ENCODE measurements around the gene NTRK3. TPM values are rescaled to one million over a fixed set of nuclear protein-coding genes. Genes with fewer than 3 reads are reported as not detected.

The NTRK3 gene
- total and polyA plus RNA-seq, 2 of the 8 experiments (the other 6 are each of a cell fraction or from before 2014, with no cell fraction given): 4.5 to 6.8 TPM

- H3K79me1 ChIP-seq (ENCODE audit: low read depth, low read length): no peaks in the 10 kb centered on the region
- ChIA-PET POLR2A (ENCODE audit: partially characterized antibody) (no interaction called here), CTCF (ENCODE audit: partially characterized antibody) (no interaction called here)
- no peak overlapping the region for H4K8ac ChIP-seq (ENCODE audit: extremely low read depth, insufficient read depth, low read length)
- no peak overlapping the region for H3K23ac ChIP-seq (ENCODE audit: insufficient read length)
- 0 out of 2 replicates have a peak overlapping the region, but pooled peaks have one; percentile 72 for H2BK20ac ChIP-seq (ENCODE audit: low read length)
- H4K20me1 ChIP-seq (replicated peaks in 1 of 2; ENCODE audit: control insufficient read depth in 1 of 2, insufficient read depth in 2 of 2, low read length in 2 of 2): no peaks in the 10 kb centered on the region
- H2BK120ac ChIP-seq (replicated peaks; ENCODE audit: low read depth, low read length): no peak overlapping the region
- H3K36me3 ChIP-seq (ENCODE audit: control insufficient read depth in 2 of 4, insufficient read depth in 4 of 4, low read length in 3 of 4): no peaks in the 10 kb centered on the region
- 79% methylated on average over 2 of the region's 2 CpGs; no CpG with 5 or more reads in 1 of the 2 experiments for WGBS, 2 experiments (ENCODE audit: extremely low coverage in 1 of 2, insufficient coverage in 1 of 2, insufficient read length in 1 of 2, insufficient replicate concordance in 2 of 2, low coverage in 1 of 2, low lambda C conversion rate in 2 of 2, missing lambda C conversion rate in 1 of 2)
- peaks cover 0 to 9% (median under 1%) of the 10 kb centered on the region in 4 experiments; a peak in 3 of 7 replicates for H3K4me1 ChIP-seq (replicated peaks in 1 of 4; ENCODE audit: control insufficient read depth in 3 of 4, insufficient read depth in 4 of 4, low read length in 3 of 4)
- H2BK15ac ChIP-seq (ENCODE audit: low read length): no peak overlapping the region
- no peak overlapping the region for H4K5ac ChIP-seq (ENCODE audit: insufficient read length, low read depth, low read length)
- H3K4me3 ChIP-seq (ENCODE audit: extremely low read depth in 1 of 4, insufficient read depth in 2 of 4, low read depth in 3 of 4, low read length in 4 of 4): no peak overlapping the region
- no peak overlapping the region for H3K18ac ChIP-seq (ENCODE audit: extremely low read depth, low read length)
- H2BK12ac ChIP-seq (ENCODE audit: low read depth, low read length): no peak overlapping the region
- no peak overlapping the region for H3K14ac ChIP-seq (ENCODE audit: insufficient read length)
- H3K4ac ChIP-seq (replicated peaks; ENCODE audit: insufficient read length, low read depth, low read length): no peak overlapping the region
- no peak overlapping the region for H3K56ac ChIP-seq (replicated peaks; ENCODE audit: insufficient read length, low read depth, low read length)
- H3K23me2 ChIP-seq (ENCODE audit: low read depth, low read length): no peaks in the 10 kb centered on the region
- no peak overlapping the region for H2AFZ ChIP-seq (ENCODE audit: low read length)
- no peak overlapping the region for H2AK5ac ChIP-seq (ENCODE audit: low read depth, low read length)
- H4K91ac ChIP-seq (replicated peaks; ENCODE audit: insufficient read length, low read length): no peak overlapping the region
- no peak overlapping the region for H3K4me2 ChIP-seq (ENCODE audit: insufficient read depth in 1 of 2, low read depth in 2 of 2, low read length in 2 of 2)
- no peaks in the 10 kb centered on the region for H3K9me3 ChIP-seq (ENCODE audit: insufficient read depth in 2 of 2, low read depth in 1 of 2, low read length in 1 of 2)
- no peak overlapping the region for H3K27ac ChIP-seq (ENCODE audit: low read depth, low read length)
- DNase-seq (ENCODE audit: low read depth in 1 of 2, low spot score in 2 of 2) (no peak), FAIRE-seq (no peak)
- no peak overlapping the region for H3K9ac ChIP-seq (replicated peaks in 1 of 4; ENCODE audit: extremely low read depth in 1 of 4, low read depth in 3 of 4, low read length in 3 of 4)
- no peaks in the 10 kb centered on the region for H3K27me3 ChIP-seq (replicated peaks in 1 of 4; ENCODE audit: control insufficient read depth in 3 of 4, extremely low read depth in 1 of 4, insufficient read depth in 3 of 4, low read length in 3 of 4)
- no peaks in the 10 kb centered on the region for H3K79me2 ChIP-seq (ENCODE audit: control insufficient read depth in 1 of 2, insufficient read depth in 2 of 2, low read length in 2 of 2)
- H2BK5ac ChIP-seq (ENCODE audit: low read depth, low read length): no peak overlapping the region
- TF ChIP-seq TBP (IDR thresholded peaks at IDR 0.05; ENCODE audit: low read depth, low read length) (no peak), SUZ12 (IDR thresholded peaks at IDR 0.05; ENCODE audit: low read length) (no peak), E2F6 (IDR thresholded peaks at IDR 0.05) (no peak), EZH2 (IDR thresholded peaks at IDR 0.05; ENCODE audit: low read depth, low read length, severe bottlenecking) (no peak), TEAD4 (IDR thresholded peaks at IDR 0.05; ENCODE audit: low read depth, low read length) (no peak), YY1 (IDR thresholded peaks at IDR 0.05; ENCODE audit: low read depth, low read length) (no peak), POU5F1 (IDR thresholded peaks at IDR 0.05; ENCODE audit: low read depth, low read length) (no peak), BACH1 (IDR thresholded peaks at IDR 0.05; ENCODE audit: low read length) (no peak), SIN3A (conservative IDR thresholded peaks at IDR 0.05 in 1 of 2, IDR thresholded peaks at IDR 0.05 in 1 of 2; ENCODE audit: low read depth in 1 of 2, low read length in 2 of 2) (no peak), GABPA (IDR thresholded peaks at IDR 0.05; ENCODE audit: borderline replicate concordance, insufficient read depth, low read length) (no peak), TAF7 (optimal IDR thresholded peaks at IDR 0.05; ENCODE audit: borderline replicate concordance, low read depth, low read length) (no peak), CBX8 (IDR thresholded peaks at IDR 0.05; ENCODE audit: borderline replicate concordance, low read depth, low read length) (no peak), CREB1 (IDR thresholded peaks at IDR 0.05) (no peak), SIRT6 (IDR thresholded peaks at IDR 0.05; ENCODE audit: low read length) (no peak)
These were observed 226.8 kb downstream of the NTRK3 start for GRCh38 chr15:88029696-88030095.
